DOHH2 (cell line): ENCODE results near the gene EGFLAM.

Experiments used
- CTCF ChIP-seq: fragments of 200-600 bp; sonication (generic); IDR thresholded peaks from one replicate; pipeline ENCODE4 v1.5.1; 2014; ENCODE audit warnings: antibody characterized with exemption, mild to moderate bottlenecking, low read depth, low read length; ENCODE audit not compliant: poor library complexity, severe bottlenecking
- EZH2phosphoT487 ChIP-seq: fragments of 200-600 bp; sonication (generic); IDR thresholded peaks from 2 replicates; pipeline ENCODE4 v1.6.1; 2017; ENCODE audit warnings: borderline replicate concordance, mild to moderate bottlenecking, antibody characterized with exemption, low read length, moderate library complexity, mixed read lengths

GRCh38 chr5:38316544-38317224, 58.3 kb downstream of the EGFLAM start:
- TF ChIP-seq CTCF (no peak), EZH2phosphoT487 (no peak)
